Spleen (tissue), 11 donors: ENCODE data around the gene CD4. TPM values are rescaled to one million over a fixed set of nuclear protein-coding genes. Genes with fewer than 3 reads are reported as not detected.

Source experiments
- DNase-seq: peaks from one replicate; pipeline ENCODE4 v3.0.0-alpha.2; 2020
- H3K27ac ChIP-seq, 8 donors: fragments of 200-600 bp; sonication (generic) in 7 of 8; 1 replicate in 4 of 8; 2 replicates in 4 of 8; pipeline versions ENCODE4 v1.5.0 to v1.8.0; 2016 to 2021; ENCODE audit warnings: inconsistent platforms in 4 of 8, mild to moderate bottlenecking in 4 of 8, moderate library complexity in 1 of 8
- H3K27me3 ChIP-seq, 7 donors: fragments of 200-600 bp; sonication (generic) in 6 of 7; replicated peaks in 1 of 7; 1 replicate in 4 of 7; 2 replicates in 3 of 7; pipeline versions ENCODE4 v1.5.0 to v1.8.0; 2016 to 2021; ENCODE audit warnings: inconsistent platforms in 3 of 7, mild to moderate bottlenecking in 1 of 7
- H3K36me3 ChIP-seq, 6 donors: fragments of 200-600 bp; sonication (generic) in 5 of 6; 1 replicate in 4 of 6; 2 replicates in 2 of 6; pipeline versions ENCODE4 v1.5.0 to v1.8.0; 2016 to 2021; ENCODE audit warnings: inconsistent platforms in 2 of 6
- H3K4me1 ChIP-seq, 6 donors: fragments of 200-600 bp; sonication (generic) in 5 of 6; 1 replicate in 3 of 6; 2 replicates in 3 of 6; pipeline versions ENCODE4 v1.5.0 to v1.8.0; 2016 to 2021; ENCODE audit warnings: inconsistent platforms in 3 of 6
- H3K4me3 ChIP-seq, 8 donors: fragments of 200-600 bp; sonication (generic) in 7 of 8; 1 replicate in 4 of 8; 2 replicates in 4 of 8; pipeline versions ENCODE4 v1.5.0 to v1.8.0; 2016 to 2021; ENCODE audit warnings: inconsistent platforms in 4 of 8, mild to moderate bottlenecking in 4 of 8, moderate library complexity in 2 of 8
- H3K9me3 ChIP-seq, 8 donors: fragments of 200-600 bp; sonication (generic) in 7 of 8; 1 replicate in 4 of 8; 2 replicates in 4 of 8; pipeline versions ENCODE4 v1.5.0 to v1.8.0; 2016 to 2021; ENCODE audit warnings: inconsistent platforms in 4 of 8
- POLR2A ChIP-seq, 3 donors: fragments of 450-650 bp; IDR thresholded peaks; one replicate each; pipeline ENCODE4 v1.5.1; 2017; ENCODE audit warnings: antibody characterized with exemption in 3 of 3, mild to moderate bottlenecking in 1 of 3
- POLR2AphosphoS5 ChIP-seq, 3 donors: sonication (generic); formaldehyde crosslinking; IDR thresholded peaks; one replicate each; pipeline ENCODE4 v1.5.1; 2017; ENCODE audit warnings: antibody characterized with exemption in 3 of 3
- WGBS, 5 donors: extraction: QIAGEN DNeasy Blood & Tissue Kit in 3 of 5; methylation state at CpG; one replicate each; pipeline versions ENCODE4 v1.1.5 to v1.1.7; 2013 to 2018; 5-methylcytosine and 5-hydroxymethylcytosine counted together
- intact Hi-C: fragments of 100-400 bp; cut with DNase I; formaldehyde crosslinking; loops from one replicate; pipeline ENCODE4 v1.15.0; 2023; ENCODE audit warnings: low total_unique reads
- polyA plus RNA-seq, 3 donors: library from polyadenylated mRNA; stranded (reverse); fragments of 200-250 nt; gene quantifications; one replicate each; pipeline ENCODE4 v1.2.1, GENCODE V29; 2013
- total RNA-seq, 7 donors: library from RNA; depleted of rRNA in 3 of 7; stranded (reverse); fragments of >200 nt in 3 of 7; fragmentation: NEBNext Ultra II Directional in 4 of 7; extraction: Animal tissue kit (Norgen Biotek cat#: 25700) in 4 of 7; gene quantifications; one replicate each; pipeline versions ENCODE4 v1.1.0 to v1.2.1, GENCODE V29; 2016 to 2021
- TF ChIP-seq, protein P1 (sequence below), 11 experiments: fragments of 200-600 bp in 7 of 11; fragments of 450-650 bp in 4 of 11; sonication (generic) in 4 of 11; IDR thresholded peaks in 8 of 11; conservative IDR thresholded peaks in 3 of 11; 1 replicate in 7 of 11; 2 replicates in 4 of 11; pipeline versions ENCODE4 v1.4.0 to v1.8.0; 2016 to 2021; ENCODE audit warnings: antibody characterized with exemption in 11 of 11, inconsistent platforms in 4 of 11, mild to moderate bottlenecking in 1 of 11
- donor health status: healthy with polysubstance abuse.
- donor health status: DM: no; HTN: no; CAD: no; lungs with moderate emphysema.
- donor health status: DM: no; HTN: no; CAD: no.
- donor health status: Bipolar disorder and iron deficiency.
- donor health status: healthy.
- donor health status: DM: no; HTN: no; CAD: no.
- donor health status: DM: yes; HTN: yes; CAD: no.

CD4 gene
- total and polyA plus RNA-seq, 10 donors: 21.8 to 207 (median 151) TPM

DNA sequence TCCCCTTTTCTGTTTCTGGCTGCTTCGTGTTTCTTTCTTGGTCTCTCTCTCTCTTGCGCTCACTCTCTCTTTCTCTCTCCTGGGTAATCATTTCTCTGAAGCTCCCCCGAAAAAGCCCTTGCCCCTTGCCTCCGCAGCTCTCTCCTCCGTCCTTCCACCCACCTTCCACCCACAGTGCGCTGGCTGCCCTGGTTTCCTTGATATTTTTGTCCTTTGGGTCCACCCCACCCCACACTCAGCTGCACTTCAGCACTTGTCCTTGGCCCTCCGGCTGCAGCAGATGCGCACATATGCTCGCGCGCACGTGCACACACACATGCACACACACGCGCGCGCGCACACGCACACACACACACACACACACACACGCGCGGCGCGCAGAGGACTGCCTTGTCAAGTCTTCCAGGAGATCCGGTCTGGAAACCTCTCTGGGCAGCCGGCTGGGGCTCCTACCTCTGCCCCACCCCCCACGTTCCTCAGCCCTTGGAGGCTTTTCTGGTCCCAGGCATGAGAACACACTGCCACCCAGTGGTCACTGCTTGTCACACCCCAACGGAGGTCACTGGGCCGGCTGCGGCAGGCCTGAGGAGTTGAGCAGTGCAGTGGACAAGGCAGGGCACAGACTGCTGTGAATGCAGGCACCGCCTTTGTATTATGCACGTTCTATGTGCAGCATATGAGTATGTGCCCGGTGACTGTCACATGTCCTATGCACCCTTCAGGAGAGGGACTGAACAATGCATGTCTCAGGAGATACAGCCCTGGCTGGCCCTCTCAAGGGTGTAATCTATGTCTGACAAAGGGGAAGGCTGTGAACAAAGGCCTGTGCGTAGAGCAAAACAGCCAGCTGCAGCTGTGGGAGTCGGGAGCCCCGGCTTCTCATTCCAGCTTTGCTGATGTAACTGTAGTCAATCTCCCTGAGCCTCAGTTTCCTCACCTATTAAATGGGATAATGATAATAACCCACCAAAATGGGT is 10.5 kb upstream of the CD4 start:
- H3K9me3 ChIP-seq: no peaks in the 10 kb centered on the region
- intact Hi-C loops: no loop called here
- TF ChIP-seq, protein P1, sequence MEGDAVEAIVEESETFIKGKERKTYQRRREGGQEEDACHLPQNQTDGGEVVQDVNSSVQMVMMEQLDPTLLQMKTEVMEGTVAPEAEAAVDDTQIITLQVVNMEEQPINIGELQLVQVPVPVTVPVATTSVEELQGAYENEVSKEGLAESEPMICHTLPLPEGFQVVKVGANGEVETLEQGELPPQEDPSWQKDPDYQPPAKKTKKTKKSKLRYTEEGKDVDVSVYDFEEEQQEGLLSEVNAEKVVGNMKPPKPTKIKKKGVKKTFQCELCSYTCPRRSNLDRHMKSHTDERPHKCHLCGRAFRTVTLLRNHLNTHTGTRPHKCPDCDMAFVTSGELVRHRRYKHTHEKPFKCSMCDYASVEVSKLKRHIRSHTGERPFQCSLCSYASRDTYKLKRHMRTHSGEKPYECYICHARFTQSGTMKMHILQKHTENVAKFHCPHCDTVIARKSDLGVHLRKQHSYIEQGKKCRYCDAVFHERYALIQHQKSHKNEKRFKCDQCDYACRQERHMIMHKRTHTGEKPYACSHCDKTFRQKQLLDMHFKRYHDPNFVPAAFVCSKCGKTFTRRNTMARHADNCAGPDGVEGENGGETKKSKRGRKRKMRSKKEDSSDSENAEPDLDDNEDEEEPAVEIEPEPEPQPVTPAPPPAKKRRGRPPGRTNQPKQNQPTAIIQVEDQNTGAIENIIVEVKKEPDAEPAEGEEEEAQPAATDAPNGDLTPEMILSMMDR (IDR thresholded peaks at IDR 0.05 in 8 of 11, conservative IDR thresholded peaks at IDR 0.05 in 3 of 11): peak; percentile 94 to 98 (median 97)
- TF ChIP-seq POLR2AphosphoS5 (IDR thresholded peaks at IDR 0.05) (peak; percentile 78 to 84 (median 80)), POLR2A (IDR thresholded peaks at IDR 0.05) (no peak)
- peak overlapping the region in 5 of 8 donors; percentile 0 to 59 (median 48) for H3K27ac ChIP-seq
- DNase-seq: peak; percentile 96
- peak overlapping the region; percentile 19 to 71 (median 38) for H3K4me3 ChIP-seq
- peaks cover 0 to 45% (median 7%) of the 10 kb centered on the region in 7 donors for H3K27me3 ChIP-seq
- H3K4me1 ChIP-seq: peaks cover 3 to 42% (median 18%) of the 10 kb centered on the region in 6 donors
- 6 to 10% (median 7%) methylated on average over 24 to 35 of the region's 35 CpGs for WGBS, 5 donors
- peaks cover 0 to 5% (median 0%) of the 10 kb centered on the region in 6 donors for H3K36me3 ChIP-seq

DNA sequence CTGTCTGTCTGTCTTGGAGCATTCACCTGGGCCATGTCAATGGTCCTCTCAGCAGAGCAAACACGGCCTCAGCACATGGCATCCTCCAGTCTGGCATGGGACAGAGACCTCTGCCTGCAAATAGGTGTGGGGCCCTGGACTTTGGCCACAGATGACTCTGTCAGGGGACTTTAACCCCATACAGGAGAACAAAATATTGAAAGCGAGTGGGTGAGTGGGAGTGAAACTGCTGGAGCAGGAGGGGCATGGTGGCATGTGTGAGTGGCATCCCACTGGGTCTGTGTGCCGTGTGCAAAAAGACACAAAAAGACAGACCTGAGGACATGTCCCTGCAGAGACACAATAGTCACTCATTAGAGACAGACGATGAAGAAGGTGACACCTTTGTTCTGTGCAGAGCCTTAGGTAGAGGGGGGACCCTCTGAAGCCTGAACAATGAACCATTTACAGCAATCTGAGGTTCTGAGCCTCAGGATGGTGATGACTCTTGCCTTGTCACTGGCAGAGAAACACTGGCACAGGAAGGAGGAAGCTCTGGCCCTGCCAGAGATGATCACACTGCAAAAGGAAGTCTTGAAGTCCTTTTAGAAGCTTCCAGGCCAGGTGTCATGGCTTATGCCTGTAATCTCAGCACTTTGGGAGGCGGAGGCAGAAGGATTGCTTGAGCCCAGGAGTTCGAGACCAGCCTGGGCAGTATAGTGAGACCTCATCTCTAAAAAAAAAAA is 9.5 kb upstream of the CD4 start:
- Histone ChIP-seq H3K9me3 (no peaks in the 10 kb centered on the region), H3K27me3 (peaks cover 0 to 35% (median 0%) of the 10 kb centered on the region in 7 donors), H3K4me1 (peaks cover 3 to 40% (median 19%) of the 10 kb centered on the region in 6 donors), H3K4me3 (no peak overlapping the region), H3K27ac (no peak overlapping the region), H3K36me3 (peaks cover 0 to 5% (median 0%) of the 10 kb centered on the region in 6 donors)
- intact Hi-C loops: no loop called here
- no peak for DNase-seq
- TF ChIP-seq, protein P1 (IDR thresholded peaks at IDR 0.05 in 8 of 11, conservative IDR thresholded peaks at IDR 0.05 in 3 of 11): peak in 1 of 11 experiments; percentile 10
- no peak for TF ChIP-seq POLR2A (IDR thresholded peaks at IDR 0.05)
- 81 to 92% (median 86%) methylated on average over 6 of the region's 6 CpGs for WGBS, 5 donors

DNA sequence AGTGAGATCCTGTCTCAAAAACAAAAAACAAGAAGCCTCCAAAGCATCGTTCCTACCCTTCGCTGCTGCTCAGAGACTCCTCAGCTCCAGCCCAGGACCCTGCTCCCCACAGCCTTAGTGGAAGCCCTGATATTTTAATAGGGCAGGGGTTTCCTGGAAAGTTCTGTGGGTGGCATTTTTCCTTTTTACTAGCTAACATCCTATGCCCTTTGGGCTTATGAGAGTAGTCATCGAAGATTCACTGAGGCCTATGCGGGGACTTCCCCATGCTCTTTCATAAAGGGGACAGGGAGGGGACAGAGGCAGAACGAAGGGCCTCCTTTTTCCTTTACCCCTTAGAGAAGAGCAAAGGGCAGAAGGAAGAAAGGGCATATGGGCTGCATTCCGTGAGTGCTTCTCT is 8.8 kb upstream of the CD4 start:
- WGBS, 5 donors: 69 to 82% (median 77%) methylated on average over 6 of the region's 6 CpGs
- Histone ChIP-seq H3K27ac (no peak overlapping the region), H3K4me1 (peaks cover 3 to 40% (median 23%) of the 10 kb centered on the region in 6 donors), H3K27me3 (peaks cover 0 to 28% (median 0%) of the 10 kb centered on the region in 7 donors), H3K4me3 (no peak overlapping the region), H3K36me3 (peaks cover 0 to 5% (median 0%) of the 10 kb centered on the region in 6 donors), H3K9me3 (no peaks in the 10 kb centered on the region)
- DNase-seq: no peak
- intact Hi-C loops: no loop called here
- no peak for TF ChIP-seq POLR2A (IDR thresholded peaks at IDR 0.05)
- TF ChIP-seq, protein P1 (IDR thresholded peaks at IDR 0.05 in 8 of 11, conservative IDR thresholded peaks at IDR 0.05 in 3 of 11): no peak
- TF ChIP-seq POLR2AphosphoS5 (IDR thresholded peaks at IDR 0.05): no peak
